ENCODE results near the gene GDE1.
A peak's percentile ranks its signal among the peaks of the same experiment; 100 is the strongest.

The GDE1 gene

GRCh38 chr16:19523559-19524355, 1.9 kb upstream of the GDE1 start, which contains the start of gene CCP110:
Gene CCP110, plus strand, starts transcription at chr16:19523942. Its CDS starts 3,940 bp downstream, at chr16:19527882.
- DNase-seq = peak; percentile 94

- no peak for DNase-seq
Observed at GRCh38 chr16:19523184-19523558, 1.3 kb upstream of the GDE1 start.

- no peak for DNase-seq
Observed at GRCh38 chr16:19522760-19523159, 862 bp upstream of the GDE1 start.

- no peak for DNase-seq
Observed at GRCh38 chr16:19522397-19522732, 467 bp upstream of the GDE1 start.

- peak; percentile 19 for DNase-seq
Observed at GRCh38 chr16:19520861-19521331, 1.0 kb downstream of the GDE1 start.

GRCh38 chr16:19518388-19518787, 3.5 kb downstream of the GDE1 start:
- no peak for DNase-seq

- DNase-seq = peak; percentile 10
Observed at GRCh38 chr16:19517424-19518089, 4.3 kb downstream of the GDE1 start.

- no peak for DNase-seq
Observed at GRCh38 chr16:19515757-19516156, 6.1 kb downstream of the GDE1 start.

- no peak for DNase-seq
Observed at GRCh38 chr16:19513377-19514053, 8.4 kb downstream of the GDE1 start.

GRCh38 chr16:19512297-19512696, 9.6 kb downstream of the GDE1 start:
- no peak for DNase-seq

GRCh38 chr16:19507867-19508266, 14.0 kb downstream of the GDE1 start:
- no peak for DNase-seq

GRCh38 chr16:19506965-19507364, 14.9 kb downstream of the GDE1 start:
- no peak for DNase-seq

GRCh38 chr16:19505600-19506303, 16.1 kb downstream of the GDE1 start:
- no peak for DNase-seq

- no peak for DNase-seq
Observed at GRCh38 chr16:19503461-19504075, 18.3 kb downstream of the GDE1 start.

- peak; percentile 10 for DNase-seq
Observed at GRCh38 chr16:19502395-19503131, 19.3 kb downstream of the GDE1 start.

GRCh38 chr16:19499481-19499880, 22.4 kb downstream of the GDE1 start:
- no peak for DNase-seq

GRCh38 chr16:19499006-19499405, 22.9 kb downstream of the GDE1 start:
- no peak for DNase-seq

- DNase-seq = no peak
Observed at GRCh38 chr16:19497176-19497575, 24.7 kb downstream of the GDE1 start.

- no peak for DNase-seq
Observed at GRCh38 chr16:19490619-19491018, 31.3 kb downstream of the GDE1 start.

GRCh38 chr16:19488213-19488640, 33.7 kb downstream of the GDE1 start:
- no peak for DNase-seq

- no peak for DNase-seq
Observed at GRCh38 chr16:19486750-19487325, 35.1 kb downstream of the GDE1 start.

- DNase-seq = no peak
Observed at GRCh38 chr16:19486051-19486450, 35.8 kb downstream of the GDE1 start.
